ENCODE data around the gene GFY. TPM values are rescaled to one million over a fixed set of nuclear protein-coding genes. Genes with fewer than 3 reads are reported as not detected.
"Not testable (repeated sequence)": the region's sequence is repeated elsewhere in the genome, so short reads cannot be mapped to it uniquely, and the experiment has no call there.

GFY gene
- total RNA-seq, 1 donor: not detected

DNA sequence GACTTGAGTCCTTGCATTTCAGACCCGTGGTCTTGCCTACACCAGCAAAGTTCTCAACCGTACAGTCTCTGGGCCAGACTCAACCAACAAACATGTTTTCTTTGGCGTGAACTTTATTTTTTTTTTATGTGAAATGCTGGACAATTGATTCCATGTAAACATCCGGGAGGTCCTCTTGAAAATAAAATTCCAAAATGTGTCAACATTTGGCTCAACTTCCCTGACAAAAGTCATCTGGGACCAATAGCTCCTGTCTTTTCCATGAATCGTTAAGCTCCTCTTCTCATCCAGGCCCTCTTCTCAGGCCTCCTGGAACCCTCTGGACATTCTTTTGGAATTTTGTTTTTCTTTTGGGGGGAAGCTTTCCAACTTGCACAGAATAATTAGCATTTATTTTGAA, 30.6 kb downstream of the GFY start:
- Histone ChIP-seq H3K9me3 (ENCODE audit: low read depth, low read length) (no peaks in the 10 kb centered on the region), H3K4me3 (ENCODE audit: insufficient read depth, low read length) (no peak overlapping the region), H2AFZ (ENCODE audit: low read length) (no peak overlapping the region), H3K27me3 (ENCODE audit: insufficient read depth, low read length) (no peaks in the 10 kb centered on the region), H3K4me1 (ENCODE audit: insufficient read depth, low read length) (peaks cover 23% of the 10 kb centered on the region), H3K4me2 (ENCODE audit: insufficient read depth, low read length) (no peak overlapping the region), H3K79me2 (ENCODE audit: insufficient read depth, low read length) (peaks cover 18% of the 10 kb centered on the region), H4K20me1 (ENCODE audit: insufficient read depth, low read length) (no peaks in the 10 kb centered on the region), H3K36me3 (ENCODE audit: insufficient read depth, low read length) (no peaks in the 10 kb centered on the region), H3K27ac (ENCODE audit: low read depth, low read length) (peak overlapping the region; percentile 46)
- DNase-seq (ENCODE audit: insufficient read length, low spot score, missing footprints): no peak
- TF ChIP-seq, protein P1, sequence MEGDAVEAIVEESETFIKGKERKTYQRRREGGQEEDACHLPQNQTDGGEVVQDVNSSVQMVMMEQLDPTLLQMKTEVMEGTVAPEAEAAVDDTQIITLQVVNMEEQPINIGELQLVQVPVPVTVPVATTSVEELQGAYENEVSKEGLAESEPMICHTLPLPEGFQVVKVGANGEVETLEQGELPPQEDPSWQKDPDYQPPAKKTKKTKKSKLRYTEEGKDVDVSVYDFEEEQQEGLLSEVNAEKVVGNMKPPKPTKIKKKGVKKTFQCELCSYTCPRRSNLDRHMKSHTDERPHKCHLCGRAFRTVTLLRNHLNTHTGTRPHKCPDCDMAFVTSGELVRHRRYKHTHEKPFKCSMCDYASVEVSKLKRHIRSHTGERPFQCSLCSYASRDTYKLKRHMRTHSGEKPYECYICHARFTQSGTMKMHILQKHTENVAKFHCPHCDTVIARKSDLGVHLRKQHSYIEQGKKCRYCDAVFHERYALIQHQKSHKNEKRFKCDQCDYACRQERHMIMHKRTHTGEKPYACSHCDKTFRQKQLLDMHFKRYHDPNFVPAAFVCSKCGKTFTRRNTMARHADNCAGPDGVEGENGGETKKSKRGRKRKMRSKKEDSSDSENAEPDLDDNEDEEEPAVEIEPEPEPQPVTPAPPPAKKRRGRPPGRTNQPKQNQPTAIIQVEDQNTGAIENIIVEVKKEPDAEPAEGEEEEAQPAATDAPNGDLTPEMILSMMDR (IDR thresholded peaks at IDR 0.05; ENCODE audit: extremely low read depth, low read depth, low read length): no peak

DNA sequence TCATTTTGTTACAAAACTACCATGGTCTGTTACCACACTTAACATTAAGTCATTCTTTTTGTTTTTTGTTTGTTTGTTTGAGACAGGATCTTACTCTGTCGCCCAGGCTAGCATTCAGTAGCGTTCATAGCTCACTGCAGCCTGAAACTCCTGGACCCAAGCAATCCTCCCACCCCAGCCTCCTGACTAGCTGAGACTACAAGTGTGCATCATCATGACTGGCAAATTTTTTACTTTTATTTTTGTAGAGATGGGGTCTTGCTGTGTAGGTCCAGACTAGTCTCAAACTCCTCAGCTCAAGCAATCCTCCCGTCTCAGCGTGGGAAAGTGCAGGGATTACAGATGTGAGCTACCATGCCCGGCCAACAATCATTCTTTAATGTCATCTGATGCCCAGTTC, 31.1 kb downstream of the GFY start:
- Histone ChIP-seq H2AFZ (ENCODE audit: low read length) (peak overlapping the region; percentile 11), H3K4me2 (ENCODE audit: insufficient read depth, low read length) (no peak overlapping the region), H3K79me2 (ENCODE audit: insufficient read depth, low read length) (peaks cover 14% of the 10 kb centered on the region), H3K9me3 (ENCODE audit: low read depth, low read length) (no peaks in the 10 kb centered on the region), H3K27me3 (ENCODE audit: insufficient read depth, low read length) (no peaks in the 10 kb centered on the region), H3K4me1 (ENCODE audit: insufficient read depth, low read length) (peaks cover 22% of the 10 kb centered on the region), H3K36me3 (ENCODE audit: insufficient read depth, low read length) (no peaks in the 10 kb centered on the region), H3K27ac (ENCODE audit: low read depth, low read length) (peak overlapping the region; percentile 46), H3K4me3 (ENCODE audit: insufficient read depth, low read length) (no peak overlapping the region), H4K20me1 (ENCODE audit: insufficient read depth, low read length) (no peaks in the 10 kb centered on the region)
- peak; percentile 18 for DNase-seq (ENCODE audit: insufficient read length, low spot score, missing footprints)
- TF ChIP-seq, protein P1 (IDR thresholded peaks at IDR 0.05; ENCODE audit: extremely low read depth, low read depth, low read length): no peak

DNA sequence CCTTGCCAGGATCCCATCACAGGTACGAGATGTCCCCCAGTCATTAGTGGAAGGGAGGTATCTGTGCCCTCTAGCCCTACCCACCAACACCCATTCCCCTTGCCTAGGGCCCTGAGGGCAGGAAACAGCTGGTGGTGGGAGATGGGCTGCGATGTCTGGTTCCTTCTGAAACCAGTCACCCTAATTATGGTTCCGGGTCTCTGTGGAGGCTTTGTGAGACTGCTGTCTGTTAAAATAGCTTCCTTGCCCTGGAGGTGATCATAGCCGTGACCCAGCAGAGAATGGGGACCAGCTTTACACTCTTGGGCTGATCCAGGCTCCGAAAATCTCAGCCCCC, 33.3 kb downstream of the GFY start:
- Histone ChIP-seq H3K4me3 (ENCODE audit: insufficient read depth, low read length) (no peak overlapping the region), H3K27ac (ENCODE audit: low read depth, low read length) (peak overlapping the region; percentile 78), H3K36me3 (ENCODE audit: insufficient read depth, low read length) (no peaks in the 10 kb centered on the region), H3K79me2 (ENCODE audit: insufficient read depth, low read length) (peaks cover 11% of the 10 kb centered on the region), H4K20me1 (ENCODE audit: insufficient read depth, low read length) (no peaks in the 10 kb centered on the region), H3K27me3 (ENCODE audit: insufficient read depth, low read length) (no peaks in the 10 kb centered on the region), H3K4me1 (ENCODE audit: insufficient read depth, low read length) (peaks cover 21% of the 10 kb centered on the region), H3K4me2 (ENCODE audit: insufficient read depth, low read length) (peak overlapping the region; percentile 35), H2AFZ (ENCODE audit: low read length) (peak overlapping the region; percentile 92), H3K9me3 (ENCODE audit: low read depth, low read length) (no peaks in the 10 kb centered on the region)
- TF ChIP-seq, protein P1 (IDR thresholded peaks at IDR 0.05; ENCODE audit: extremely low read depth, low read depth, low read length): no peak
- DNase-seq (ENCODE audit: insufficient read length, low spot score, missing footprints): no peak

DNA sequence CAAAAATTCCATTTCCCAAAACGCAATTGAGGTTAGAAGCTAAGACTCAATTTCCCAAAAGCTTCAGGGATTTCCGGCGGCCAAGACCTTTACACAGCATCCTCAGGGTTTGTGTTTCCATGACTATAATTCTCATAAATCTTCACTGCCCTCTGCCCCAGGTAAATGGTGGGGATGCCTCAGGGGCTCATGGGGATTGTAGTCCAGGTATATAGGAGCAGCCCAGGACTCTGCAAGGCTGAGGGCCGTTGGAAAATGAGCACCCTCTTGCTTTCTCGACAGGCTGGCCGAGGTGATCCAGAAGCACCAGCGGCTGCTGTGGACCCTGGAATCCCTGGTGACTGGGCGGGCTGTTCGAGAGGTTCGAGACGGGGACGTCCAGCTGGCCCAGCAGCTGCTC, 34.2 kb downstream of the GFY start:
- peaks cover 13% of the 10 kb centered on the region for H3K4me1 ChIP-seq (ENCODE audit: insufficient read depth, low read length)
- no peaks in the 10 kb centered on the region for H3K9me3 ChIP-seq (ENCODE audit: low read depth, low read length)
- DNase-seq (ENCODE audit: insufficient read length, low spot score, missing footprints): peak; percentile 55
- no peak overlapping the region for H3K4me2 ChIP-seq (ENCODE audit: insufficient read depth, low read length)
- no peak overlapping the region for H2AFZ ChIP-seq (ENCODE audit: low read length)
- no peak overlapping the region for H3K4me3 ChIP-seq (ENCODE audit: insufficient read depth, low read length)
- H3K79me2 ChIP-seq (ENCODE audit: insufficient read depth, low read length): peaks cover 3% of the 10 kb centered on the region
- TF ChIP-seq, protein P1 (IDR thresholded peaks at IDR 0.05; ENCODE audit: extremely low read depth, low read depth, low read length): no peak
- H3K27me3 ChIP-seq (ENCODE audit: insufficient read depth, low read length): no peaks in the 10 kb centered on the region
- no peaks in the 10 kb centered on the region for H3K36me3 ChIP-seq (ENCODE audit: insufficient read depth, low read length)
- H3K27ac ChIP-seq (ENCODE audit: low read depth, low read length): no peak overlapping the region
- no peaks in the 10 kb centered on the region for H4K20me1 ChIP-seq (ENCODE audit: insufficient read depth, low read length)

DNA sequence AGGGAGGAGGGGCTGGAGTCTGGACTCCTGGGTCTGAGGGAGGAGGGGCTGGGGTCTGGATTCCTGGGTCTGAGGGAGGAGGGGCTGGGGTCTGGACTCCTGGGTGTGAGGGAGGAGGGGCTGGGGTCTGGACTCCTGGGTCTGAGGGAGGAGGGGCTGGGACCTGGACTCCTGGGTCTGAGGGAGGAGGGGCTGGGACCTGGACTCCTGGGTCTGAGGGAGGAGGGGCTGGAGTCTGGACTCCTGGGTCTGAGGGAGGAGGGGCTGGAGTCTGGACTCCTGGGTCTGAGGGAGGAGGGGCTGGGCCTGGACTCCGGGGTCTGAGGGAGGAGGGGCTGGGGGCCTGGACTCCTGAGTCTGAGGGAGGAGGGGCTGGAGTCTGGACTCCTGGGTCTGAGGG, 35.9 kb downstream of the GFY start:
- not testable (repeated sequence) for H3K27ac ChIP-seq (ENCODE audit: low read depth, low read length); H3K9me3 ChIP-seq (ENCODE audit: low read depth, low read length); H3K4me3 ChIP-seq (ENCODE audit: insufficient read depth, low read length); DNase-seq (ENCODE audit: insufficient read length, low spot score, missing footprints); H3K27me3 ChIP-seq (ENCODE audit: insufficient read depth, low read length); H4K20me1 ChIP-seq (ENCODE audit: insufficient read depth, low read length); H3K79me2 ChIP-seq (ENCODE audit: insufficient read depth, low read length); H2AFZ ChIP-seq (ENCODE audit: low read length); H3K4me2 ChIP-seq (ENCODE audit: insufficient read depth, low read length); H3K36me3 ChIP-seq (ENCODE audit: insufficient read depth, low read length)
- peaks cover 12% of the 10 kb centered on the region for H3K4me1 ChIP-seq (ENCODE audit: insufficient read depth, low read length)

Data from osteoblast (primary cell).